ENCODE measurements around the gene CDH13. TPM values are rescaled to one million over a fixed set of nuclear protein-coding genes. Genes with fewer than 3 reads are reported as not detected.

CDH13 gene
- total RNA-seq, 3 donors from 2014 or later, result not detected

DNA sequence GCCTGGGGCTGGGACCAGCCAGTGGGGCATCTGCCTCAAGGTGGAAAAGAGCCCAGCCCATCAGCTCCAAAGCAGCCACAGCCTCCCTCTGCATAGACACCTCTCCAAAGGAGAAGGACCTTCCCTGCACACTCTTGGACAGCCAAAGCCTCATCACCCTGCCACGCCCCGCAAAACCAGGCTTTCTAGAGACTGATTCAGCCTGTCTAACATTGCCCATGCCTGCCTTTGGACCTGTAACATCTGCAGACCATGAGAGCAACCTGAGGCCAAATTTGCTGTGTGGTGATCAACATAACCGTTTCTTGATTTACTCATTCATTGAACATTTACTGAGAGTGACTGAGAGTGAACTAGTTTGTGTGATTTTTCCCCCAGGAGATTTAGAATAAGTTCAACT is 961.3 kb downstream of the CDH13 start:
- Mint-ChIP-seq H3K4me3 (no peak overlapping the region), H3K36me3 (ENCODE audit: insufficient read depth) (no peaks in the 10 kb centered on the region), H3K27me3 (ENCODE audit: low read depth) (peaks cover 3% of the 10 kb centered on the region), H3K4me1 (ENCODE audit: low read depth) (no peaks in the 10 kb centered on the region), H3K9me3 (no peaks in the 10 kb centered on the region)
- ATAC-seq, result no peak
- DNase-seq, result no peak

DNA sequence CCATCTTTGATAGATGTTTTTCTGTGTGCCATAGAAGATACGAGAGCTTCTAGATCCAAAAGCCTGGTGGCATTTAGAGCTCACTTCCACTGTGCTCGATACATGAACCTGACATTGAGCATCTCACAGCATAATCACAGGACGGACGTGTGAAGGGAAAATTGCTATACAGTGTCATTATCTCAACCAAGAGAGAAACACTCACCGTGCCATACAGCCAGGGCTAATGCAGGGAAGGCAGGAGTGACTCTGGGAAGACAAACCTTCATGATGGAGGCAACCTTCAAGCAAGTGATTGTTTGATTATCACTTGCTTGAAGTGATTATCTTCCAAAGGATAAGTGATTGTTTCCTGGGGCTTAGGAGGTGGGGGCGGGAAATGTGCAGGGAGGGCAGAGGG is 962.8 kb downstream of the CDH13 start:
- Mint-ChIP-seq H3K36me3 (ENCODE audit: insufficient read depth) (no peaks in the 10 kb centered on the region), H3K4me3 (no peak overlapping the region), H3K9me3 (no peaks in the 10 kb centered on the region), H3K4me1 (ENCODE audit: low read depth) (no peaks in the 10 kb centered on the region), H3K27me3 (ENCODE audit: low read depth) (peaks cover 5% of the 10 kb centered on the region)
- DNase-seq (no peak), ATAC-seq (no peak)

DNA sequence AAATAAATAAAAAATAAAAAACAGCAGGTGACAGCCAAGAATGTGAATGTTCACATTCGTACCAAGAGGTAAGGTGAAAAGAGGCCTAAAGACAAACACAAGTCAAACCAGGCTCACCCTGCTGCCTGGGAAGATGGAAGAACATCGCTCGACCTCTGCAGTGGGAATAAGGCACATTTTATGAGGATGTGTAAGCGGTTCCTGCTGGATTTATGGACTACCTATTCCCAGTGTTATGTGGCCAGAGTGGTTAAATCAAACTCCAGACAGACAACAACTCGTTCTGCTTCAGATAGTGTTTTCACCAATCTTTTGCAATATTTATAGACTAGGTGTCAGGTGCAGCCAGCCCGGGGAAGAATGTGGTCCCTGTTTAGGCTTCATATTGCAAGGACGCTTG is 966.0 kb downstream of the CDH13 start:
- Mint-ChIP-seq H3K4me3 (no peak overlapping the region), H3K27me3 (ENCODE audit: low read depth) (peaks cover 7% of the 10 kb centered on the region), H3K4me1 (ENCODE audit: low read depth) (no peaks in the 10 kb centered on the region), H3K9me3 (no peaks in the 10 kb centered on the region), H3K36me3 (ENCODE audit: insufficient read depth) (no peaks in the 10 kb centered on the region)
- DNase-seq (no peak), ATAC-seq (no peak)

DNA sequence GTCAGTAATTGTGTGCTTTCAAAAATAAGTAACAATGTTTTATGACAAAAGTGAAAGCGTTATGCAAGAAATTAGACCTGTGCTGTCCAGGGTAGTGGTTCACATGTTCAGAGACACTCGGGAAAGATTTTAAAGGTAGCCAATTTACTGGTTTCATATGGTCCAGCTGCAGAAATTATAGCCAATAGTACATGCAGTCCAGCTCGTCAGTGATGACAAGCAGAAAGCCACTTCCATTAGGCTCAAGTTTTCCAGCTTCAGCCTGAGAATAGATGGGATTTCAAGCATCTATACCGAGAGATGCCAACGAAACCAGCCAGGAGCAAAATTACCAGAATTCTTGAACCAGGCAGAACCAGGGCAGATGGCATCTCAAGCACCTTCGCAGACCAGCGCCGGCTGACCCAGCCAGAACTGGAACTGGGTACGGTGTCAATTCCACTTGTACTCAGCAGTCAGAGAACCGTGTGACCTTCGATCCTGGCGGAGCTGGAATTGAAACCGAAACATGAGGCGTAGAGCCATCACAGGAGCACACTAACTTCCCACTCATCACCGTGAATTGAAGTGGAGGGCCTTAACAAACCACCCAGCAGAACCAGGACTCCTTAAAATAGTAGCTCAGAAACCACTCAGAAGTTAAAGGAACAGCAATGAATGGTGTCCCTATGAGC is 973.2 kb downstream of the CDH13 start:
- DNase-seq (no peak), ATAC-seq (no peak)
- Mint-ChIP-seq H3K4me1 (ENCODE audit: low read depth) (no peaks in the 10 kb centered on the region), H3K9me3 (no peaks in the 10 kb centered on the region), H3K4me3 (no peak overlapping the region), H3K36me3 (ENCODE audit: insufficient read depth) (no peaks in the 10 kb centered on the region), H3K27me3 (ENCODE audit: low read depth) (peaks cover 3% of the 10 kb centered on the region)

DNA sequence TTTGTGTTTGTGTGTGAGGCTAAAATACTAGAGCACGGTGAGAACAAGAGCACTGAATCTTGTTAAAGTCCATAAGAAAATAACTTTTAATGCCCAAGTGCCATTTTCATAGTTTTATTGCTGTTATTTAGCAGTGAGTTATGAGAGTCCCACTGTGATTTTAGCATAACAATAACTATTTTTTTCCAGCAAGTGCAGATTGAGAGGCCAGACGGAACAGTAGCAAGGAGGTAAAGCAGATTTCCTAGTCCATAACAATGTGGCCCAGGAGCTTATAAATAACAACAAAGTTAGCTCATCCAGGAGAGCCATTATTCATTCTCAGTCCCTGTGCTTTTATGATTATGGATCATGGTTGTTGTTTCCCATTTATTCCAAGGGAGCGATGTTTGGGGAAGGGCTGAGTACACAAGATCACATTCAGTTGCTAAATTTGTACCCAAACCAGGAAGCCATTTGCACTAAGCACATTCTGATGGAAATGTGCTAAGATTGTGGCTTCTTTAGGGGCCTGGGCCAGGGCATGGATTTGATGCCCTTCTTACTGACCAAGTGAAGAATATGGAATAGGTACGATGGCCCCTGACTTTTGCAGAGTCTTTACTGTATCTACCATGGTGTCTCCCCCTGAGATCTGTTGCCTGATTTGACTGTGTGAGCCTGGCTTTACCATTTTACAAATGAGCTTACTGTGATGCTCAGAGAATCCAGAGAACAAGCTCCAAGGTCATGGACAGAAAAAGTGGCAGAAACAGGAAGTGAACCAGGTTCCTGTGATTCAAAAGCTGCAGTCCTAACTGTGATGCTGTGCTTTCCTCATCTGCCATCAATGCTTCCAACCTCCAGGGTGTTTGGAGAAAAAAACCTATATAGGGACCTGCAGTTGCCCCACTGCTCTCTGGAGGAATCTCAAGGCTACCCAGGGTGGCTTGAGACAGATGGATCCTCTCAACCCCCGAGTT is 976.3 kb downstream of the CDH13 start:
- DNase-seq (no peak), ATAC-seq (no peak)
- H3K4me3 Mint-ChIP-seq, result no peak overlapping the region
- no peaks in the 10 kb centered on the region for H3K27me3 Mint-ChIP-seq (ENCODE audit: low read depth)
- no peaks in the 10 kb centered on the region for H3K36me3 Mint-ChIP-seq (ENCODE audit: insufficient read depth)
- H3K9me3 Mint-ChIP-seq, result no peaks in the 10 kb centered on the region
- no peaks in the 10 kb centered on the region for H3K4me1 Mint-ChIP-seq (ENCODE audit: low read depth)

DNA sequence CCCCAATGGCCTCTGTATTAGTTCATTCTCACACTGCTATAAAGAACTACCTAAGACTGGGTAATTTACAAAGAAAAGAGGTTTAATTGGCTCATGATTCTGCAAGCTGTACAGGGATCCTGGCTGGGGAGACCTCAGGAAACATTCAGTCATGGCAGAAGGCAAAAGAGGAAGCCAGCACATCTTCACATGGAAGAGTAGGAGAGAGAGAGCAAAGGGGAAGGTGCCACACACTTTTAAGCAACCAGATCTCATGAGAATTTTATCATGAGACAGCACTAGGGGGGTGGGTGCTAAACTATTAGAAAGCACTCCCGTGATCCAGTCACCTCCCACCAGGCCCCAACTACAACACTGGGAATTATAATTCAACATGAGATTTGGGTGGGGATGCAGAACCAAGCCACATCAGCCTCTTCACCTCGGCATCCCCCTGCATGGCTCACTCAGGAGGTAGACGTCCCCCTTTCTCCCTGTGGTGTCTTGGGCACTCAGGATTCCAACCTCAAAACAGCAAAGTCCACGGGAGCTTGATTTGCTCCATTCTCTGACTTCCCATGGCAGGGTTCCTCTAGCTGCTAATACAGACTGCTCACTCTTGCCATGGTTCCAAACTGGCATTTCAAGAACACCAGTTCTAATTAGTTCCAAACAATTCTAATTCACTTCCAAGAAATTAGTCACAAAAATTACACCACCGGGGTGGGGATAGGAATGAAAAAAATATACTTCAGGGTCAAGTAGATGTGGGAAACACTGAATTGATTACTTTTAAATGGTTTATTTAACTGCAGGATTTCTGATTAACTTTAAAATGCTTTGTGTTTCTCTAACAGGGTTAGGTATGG is 977.2 kb downstream of the CDH13 start:
- no peaks in the 10 kb centered on the region for H3K36me3 Mint-ChIP-seq (ENCODE audit: insufficient read depth)
- H3K4me1 Mint-ChIP-seq (ENCODE audit: low read depth), result no peaks in the 10 kb centered on the region
- DNase-seq (no peak), ATAC-seq (no peak)
- no peaks in the 10 kb centered on the region for H3K27me3 Mint-ChIP-seq (ENCODE audit: low read depth)
- no peak overlapping the region for H3K4me3 Mint-ChIP-seq
- H3K9me3 Mint-ChIP-seq, result peaks cover under 1% of the 10 kb centered on the region

DNA sequence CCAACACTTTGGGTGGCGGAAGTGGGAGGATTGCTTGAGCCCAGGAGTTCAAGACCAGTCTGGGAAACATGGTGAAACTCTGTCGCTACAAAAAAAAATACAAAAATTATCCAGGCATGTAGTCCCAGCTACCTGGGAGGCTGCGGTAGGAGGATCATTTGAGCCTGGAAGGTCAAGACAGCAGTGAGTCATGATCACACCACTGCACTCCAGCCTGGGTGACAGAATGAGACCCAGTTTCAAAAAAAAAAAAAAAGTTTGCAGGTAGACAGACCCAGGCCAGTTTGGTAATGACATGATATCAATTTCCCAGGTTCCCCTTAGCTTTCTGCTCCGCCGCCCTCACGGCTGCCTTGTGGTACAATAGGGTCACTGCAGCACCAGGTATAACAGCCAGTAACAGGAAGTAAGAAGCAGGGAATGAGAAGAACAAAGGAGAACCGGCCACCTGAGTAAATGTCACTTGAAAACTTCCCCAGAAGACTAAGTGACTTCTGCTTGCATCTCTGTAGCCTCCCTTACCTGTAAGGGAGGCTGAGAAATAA is 979.8 kb downstream of the CDH13 start:
- no peaks in the 10 kb centered on the region for H3K27me3 Mint-ChIP-seq (ENCODE audit: low read depth)
- H3K9me3 Mint-ChIP-seq, result peaks cover 9% of the 10 kb centered on the region
- no peaks in the 10 kb centered on the region for H3K36me3 Mint-ChIP-seq (ENCODE audit: insufficient read depth)
- DNase-seq, result no peak
- no peak overlapping the region for H3K4me3 Mint-ChIP-seq
- no peak for ATAC-seq
- no peaks in the 10 kb centered on the region for H3K4me1 Mint-ChIP-seq (ENCODE audit: low read depth)

DNA sequence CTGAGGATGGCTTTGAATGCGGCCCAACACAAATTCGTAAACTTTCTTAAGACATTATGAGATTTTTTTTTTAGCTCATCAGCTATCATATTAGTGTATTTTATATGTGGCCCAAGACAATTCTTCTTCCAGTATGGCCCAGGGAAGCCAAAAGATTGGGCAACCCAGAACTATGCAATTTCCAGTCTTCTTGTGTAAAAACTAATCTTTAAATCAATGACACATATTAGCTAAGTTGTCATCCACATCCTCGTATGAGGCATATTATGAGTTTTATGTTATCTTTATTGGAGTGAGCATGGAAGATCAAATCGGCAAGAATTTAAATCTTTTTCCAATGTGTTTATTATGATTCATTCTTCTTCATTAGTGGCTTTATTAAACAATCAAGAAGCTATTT is 982.4 kb downstream of the CDH13 start:
- Mint-ChIP-seq H3K4me3 (no peak overlapping the region), H3K27me3 (ENCODE audit: low read depth) (no peaks in the 10 kb centered on the region), H3K36me3 (ENCODE audit: insufficient read depth) (no peaks in the 10 kb centered on the region), H3K4me1 (ENCODE audit: low read depth) (no peaks in the 10 kb centered on the region), H3K9me3 (peaks cover 9% of the 10 kb centered on the region)
- DNase-seq (no peak), ATAC-seq (no peak)

DNA sequence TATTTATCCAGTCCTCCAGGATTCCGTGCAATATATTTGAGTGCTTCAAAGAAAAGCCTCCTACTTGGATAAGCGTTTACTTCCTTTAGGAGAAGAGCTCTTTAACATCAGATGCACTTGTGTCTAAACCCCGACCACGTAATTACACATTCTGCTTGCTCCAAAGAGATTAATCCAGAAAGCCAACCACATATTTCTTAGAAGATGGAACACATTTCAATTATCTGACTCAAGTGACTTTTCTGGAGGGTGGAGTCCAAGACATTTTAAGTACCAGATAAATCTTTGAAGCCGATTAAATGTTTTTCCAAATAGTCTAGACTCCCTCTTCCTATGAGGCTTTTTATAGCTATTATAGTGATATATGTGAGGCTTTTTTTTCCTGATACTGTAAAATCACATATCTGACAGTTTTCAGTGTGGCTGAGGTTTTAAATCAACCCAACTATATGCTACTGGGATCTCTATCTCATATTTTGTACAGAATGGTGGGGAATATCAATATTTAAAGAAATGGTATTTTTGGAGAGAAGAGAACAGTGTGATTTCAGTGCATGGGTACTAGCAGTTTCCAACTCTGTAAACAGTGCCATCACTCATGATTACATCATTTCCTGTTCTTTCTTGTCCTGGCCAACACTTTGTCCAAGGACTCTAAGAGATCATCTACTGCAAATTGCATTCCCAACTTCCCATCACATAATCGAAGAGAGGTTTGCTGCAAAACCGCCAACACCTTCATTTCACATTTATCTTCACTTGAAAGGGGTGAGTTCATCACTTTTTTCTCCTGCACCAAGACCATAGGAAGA is 988.6 kb downstream of the CDH13 start:
- H3K36me3 Mint-ChIP-seq (ENCODE audit: insufficient read depth), result no peaks in the 10 kb centered on the region
- ATAC-seq, result no peak
- H3K9me3 Mint-ChIP-seq, result peaks cover 6% of the 10 kb centered on the region
- peaks cover 3% of the 10 kb centered on the region for H3K27me3 Mint-ChIP-seq (ENCODE audit: low read depth)
- no peaks in the 10 kb centered on the region for H3K4me1 Mint-ChIP-seq (ENCODE audit: low read depth)
- H3K4me3 Mint-ChIP-seq, result no peak overlapping the region
- DNase-seq, result no peak

DNA sequence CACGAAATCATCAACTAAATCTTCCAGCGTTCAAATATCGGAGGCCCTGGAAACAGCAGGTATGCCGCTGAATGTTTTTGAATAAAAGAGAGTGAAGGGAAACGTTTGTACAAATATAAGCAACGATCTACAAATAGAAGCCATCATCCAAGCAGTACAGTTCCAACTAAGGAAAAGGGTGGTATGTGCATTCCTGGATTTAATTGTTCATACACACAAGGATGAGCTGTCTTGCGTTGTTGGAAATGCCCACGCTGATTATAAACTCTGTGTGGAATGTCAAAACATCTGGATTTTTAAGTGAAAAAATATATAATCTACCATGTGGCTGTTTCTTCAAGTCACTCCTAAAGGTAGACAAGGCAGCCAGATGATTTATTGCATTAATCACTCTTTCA is 989.2 kb downstream of the CDH13 start:
- Mint-ChIP-seq H3K4me1 (ENCODE audit: low read depth) (no peaks in the 10 kb centered on the region), H3K36me3 (ENCODE audit: insufficient read depth) (no peaks in the 10 kb centered on the region), H3K4me3 (no peak overlapping the region), H3K9me3 (peaks cover 5% of the 10 kb centered on the region), H3K27me3 (ENCODE audit: low read depth) (peaks cover 3% of the 10 kb centered on the region)
- no peak for DNase-seq
- ATAC-seq, result no peak

DNA sequence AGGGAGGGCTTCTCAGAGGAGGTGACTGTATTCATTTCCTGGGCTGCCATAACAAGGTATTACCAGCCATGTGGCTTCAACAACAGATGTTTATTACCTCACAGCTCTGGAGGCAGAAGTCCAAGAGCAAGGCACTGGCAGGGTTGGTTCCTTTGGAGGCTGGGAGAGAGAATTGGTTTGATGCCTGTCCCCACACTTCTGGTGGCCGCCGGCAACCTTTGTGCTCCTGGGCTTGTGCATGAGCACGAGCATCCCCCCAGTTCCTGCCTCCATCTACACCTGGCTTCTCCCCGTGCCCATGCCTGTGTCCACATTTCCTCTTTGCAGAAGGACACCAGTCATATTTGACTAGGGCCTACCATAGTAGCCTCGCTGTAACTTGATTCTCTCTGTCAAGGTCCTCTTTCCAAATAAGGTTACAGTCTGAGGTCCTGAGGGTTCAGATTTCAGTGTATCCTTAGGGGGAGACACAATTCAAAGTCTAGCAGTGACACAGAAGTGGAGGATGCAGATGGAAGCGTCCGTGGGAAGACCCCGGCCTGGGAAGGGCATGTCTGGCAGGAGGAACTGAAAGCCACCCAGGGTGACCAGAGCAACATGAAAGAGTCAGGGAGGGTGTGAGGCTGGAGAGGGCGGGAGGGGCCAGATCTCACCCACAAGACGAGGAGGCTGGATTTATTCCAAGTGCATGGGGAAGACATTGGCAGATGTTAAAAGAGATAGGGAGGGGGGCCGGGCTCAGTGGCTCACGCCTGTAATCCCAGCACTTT is 992.8 kb downstream of the CDH13 start:
- Mint-ChIP-seq H3K27me3 (ENCODE audit: low read depth) (peaks cover 3% of the 10 kb centered on the region), H3K4me1 (ENCODE audit: low read depth) (no peaks in the 10 kb centered on the region), H3K36me3 (ENCODE audit: insufficient read depth) (no peaks in the 10 kb centered on the region), H3K9me3 (no peaks in the 10 kb centered on the region), H3K4me3 (no peak overlapping the region)
- no peak for ATAC-seq
- no peak for DNase-seq

DNA sequence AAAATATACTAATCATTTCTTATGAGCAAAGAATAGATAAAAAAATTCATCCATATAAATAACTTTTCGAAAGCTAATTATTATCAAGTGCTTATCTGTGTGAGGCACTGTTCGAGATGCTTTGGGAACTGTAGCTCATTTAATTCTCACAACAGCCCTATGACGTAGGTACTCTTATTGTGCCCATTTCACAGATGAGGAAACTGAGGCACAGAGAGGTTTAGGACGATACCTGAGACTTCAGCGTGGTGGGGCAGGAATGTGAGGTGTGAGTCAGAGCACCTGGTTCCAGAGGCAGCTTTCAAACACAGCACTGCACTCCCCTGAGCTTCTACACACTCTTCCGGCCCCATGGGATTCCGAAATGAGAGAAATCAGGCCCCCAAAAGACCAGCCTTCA is 995.2 kb downstream of the CDH13 start:
- Mint-ChIP-seq H3K4me3 (no peak overlapping the region), H3K27me3 (ENCODE audit: low read depth) (no peaks in the 10 kb centered on the region), H3K9me3 (no peaks in the 10 kb centered on the region), H3K36me3 (ENCODE audit: insufficient read depth) (no peaks in the 10 kb centered on the region), H3K4me1 (ENCODE audit: low read depth) (no peaks in the 10 kb centered on the region)
- DNase-seq (no peak), ATAC-seq (no peak)

DNA sequence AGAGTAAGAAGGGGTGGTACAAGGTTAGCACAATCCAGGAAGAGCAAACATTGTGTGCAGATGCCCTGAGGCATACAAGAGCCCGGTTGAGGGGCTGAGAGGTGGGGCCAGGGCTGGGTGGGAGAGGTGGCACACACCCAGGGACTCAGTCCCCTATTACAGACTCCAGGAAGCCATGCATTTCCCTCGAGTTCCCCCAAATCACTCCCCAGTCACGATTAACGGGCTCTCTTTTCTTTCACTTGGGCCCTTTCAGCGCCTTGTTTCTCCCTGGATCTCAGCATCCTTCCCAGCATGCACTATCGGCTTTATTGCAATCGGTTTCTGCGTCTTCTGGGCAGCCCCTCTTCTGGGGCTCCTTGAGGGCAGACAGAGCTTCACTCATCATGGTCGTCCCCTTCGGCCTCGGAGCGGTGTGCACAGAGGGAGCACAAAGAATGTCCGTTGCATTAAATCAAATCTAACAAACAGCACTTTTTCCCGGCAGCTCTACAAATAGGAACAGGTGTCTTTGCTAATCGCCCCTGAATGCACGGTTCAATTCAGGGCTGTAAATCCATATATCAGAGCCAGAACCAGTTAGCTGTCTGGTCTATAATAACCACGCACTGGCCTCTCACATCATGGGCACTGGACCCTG is 996.4 kb downstream of the CDH13 start:
- H3K27me3 Mint-ChIP-seq (ENCODE audit: low read depth), result no peaks in the 10 kb centered on the region
- H3K4me3 Mint-ChIP-seq, result no peak overlapping the region
- DNase-seq, result no peak
- H3K9me3 Mint-ChIP-seq, result no peaks in the 10 kb centered on the region
- no peaks in the 10 kb centered on the region for H3K36me3 Mint-ChIP-seq (ENCODE audit: insufficient read depth)
- H3K4me1 Mint-ChIP-seq (ENCODE audit: low read depth), result no peaks in the 10 kb centered on the region
- ATAC-seq, result no peak

Measured in activated T-cell treated with anti-CD3 and anti-CD28 coated beads, Interleukin-2, amount 50 U/mL, for 4 hours (primary cell).